Nucleus accumbens (tissue), 56 donors: Measurements from ENCODE around the gene INO80D.
A peak's percentile ranks its signal among the peaks of the same experiment; 100 is the strongest.
"Not testable (repeated sequence)": the region's sequence is repeated elsewhere in the genome, so short reads cannot be mapped to it uniquely, and the experiment has no call there.

Experiments
- DNase-seq, 56 donors: peaks; one replicate each; lab custom pipeline; 2025; lab: John Stamatoyannopoulos, UW

The INO80D gene

GRCh38 chr2:206085742-206086445 lies at the start of gene INO80D:
TSS of gene INO80D (minus strand) at chr2:206086174. CDS start at chr2:206063016, 23,158 bp downstream.
- peak in 55 of 56 donors; percentile 22 to 87 (median 69) for DNase-seq

GRCh38 chr2:206127656-206128055 lies 41.7 kb upstream of the INO80D start:
- peak in 4 of 56 donors; percentile 1 to 10 (median 4) for DNase-seq

GRCh38 chr2:206125901-206126300 lies 39.9 kb upstream of the INO80D start:
- DNase-seq = no peak

GRCh38 chr2:206122569-206122968 lies 36.6 kb upstream of the INO80D start:
- DNase-seq = not testable (repeated sequence)

GRCh38 chr2:206116278-206116677 lies 30.3 kb upstream of the INO80D start:
- no peak for DNase-seq

GRCh38 chr2:206115026-206115578 lies 29.1 kb upstream of the INO80D start:
- no peak for DNase-seq

- DNase-seq = no peak
These were observed 27.0 kb upstream of the INO80D start for GRCh38 chr2:206112846-206113547.

- no peak for DNase-seq
These were observed 26.1 kb upstream of the INO80D start for GRCh38 chr2:206112108-206112507.

- no peak for DNase-seq
These were observed 22.7 kb upstream of the INO80D start for GRCh38 chr2:206108713-206109112.

GRCh38 chr2:206105541-206105940 lies 19.6 kb upstream of the INO80D start:
- no peak for DNase-seq

- DNase-seq = no peak
These were observed 19.1 kb upstream of the INO80D start for GRCh38 chr2:206105038-206105437.

- not testable (repeated sequence) for DNase-seq
These were observed 12.9 kb upstream of the INO80D start for GRCh38 chr2:206098872-206099271.

- DNase-seq = no peak
These were observed 12.5 kb upstream of the INO80D start for GRCh38 chr2:206098471-206098870.

GRCh38 chr2:206096876-206097275 lies 10.9 kb upstream of the INO80D start:
- DNase-seq = no peak

- DNase-seq = no peak
These were observed 9.8 kb upstream of the INO80D start for GRCh38 chr2:206095536-206096332.

GRCh38 chr2:206092297-206092696 lies 6.3 kb upstream of the INO80D start:
- no peak for DNase-seq

- no peak for DNase-seq
These were observed 2.3 kb upstream of the INO80D start for GRCh38 chr2:206088248-206088647.

GRCh38 chr2:206086716-206087350 lies 859 bp upstream of the INO80D start:
- no peak for DNase-seq

- DNase-seq = peak in 41 of 56 donors; percentile 12 to 76 (median 47)
These were observed 868 bp downstream of the INO80D start for GRCh38 chr2:206084870-206085741.
